HG03159 (cell line): Measurements from ENCODE around the gene XYLB.
A peak's percentile ranks its signal among the peaks of the same experiment; 100 is the strongest.
"Not testable (repeated sequence)": the region's sequence is repeated elsewhere in the genome, so short reads cannot be mapped to it uniquely, and the experiment has no call there.

ENCODE experiments used
- ATAC-seq: cut with Tn5 transposase; IDR thresholded peaks from one replicate; pipeline ENCODE4 v1.9.1; 2021; ENCODE audit warnings: mild to moderate bottlenecking, moderate library complexity; ENCODE audit not compliant: unreplicated experiment

The XYLB gene

DNA sequence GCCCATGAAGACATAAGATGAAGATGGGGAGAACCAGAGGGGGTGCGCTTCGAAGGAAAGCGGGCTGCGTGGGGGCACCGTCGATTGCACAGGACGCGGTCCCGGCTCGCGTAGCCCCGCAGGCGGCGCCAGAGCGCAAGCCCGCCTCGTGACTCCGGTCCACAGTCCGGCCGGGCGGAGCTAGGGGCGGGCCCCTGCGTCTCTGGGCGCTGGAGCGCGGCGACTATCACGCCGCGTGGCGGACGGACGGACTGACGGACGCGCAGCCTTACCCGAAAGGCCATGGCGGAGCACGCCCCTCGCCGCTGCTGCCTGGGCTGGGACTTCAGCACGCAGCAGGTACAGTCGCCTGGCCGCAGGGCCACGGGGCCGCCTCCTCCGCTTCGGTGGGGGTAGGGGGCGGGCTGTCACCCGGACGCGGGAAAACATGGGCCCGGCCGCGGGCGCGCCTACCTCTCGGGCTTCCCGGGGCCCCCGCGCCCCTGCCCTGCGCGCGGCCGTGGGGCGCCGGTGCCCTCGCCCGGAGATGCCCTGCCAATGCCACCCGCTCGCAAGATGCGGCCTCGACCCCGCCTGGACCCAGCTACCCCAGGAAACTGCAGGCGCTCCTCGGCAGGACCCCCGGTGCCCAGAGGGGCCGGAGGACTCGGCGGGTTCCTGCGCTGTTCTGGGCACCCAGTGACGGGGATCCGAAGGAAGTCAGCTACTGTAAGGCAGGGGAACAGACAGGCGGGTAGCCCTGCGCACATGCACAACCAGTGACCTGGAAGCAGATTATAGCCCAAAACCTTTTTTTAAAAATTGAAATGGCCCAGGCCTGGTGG, at the start of gene XYLB:
Gene XYLB (plus strand): TSS at position 199 of the 824 bp plus-strand sequence. CDS start 84 bp downstream, at position 283.
- ATAC-seq = peak; percentile 98

DNA sequence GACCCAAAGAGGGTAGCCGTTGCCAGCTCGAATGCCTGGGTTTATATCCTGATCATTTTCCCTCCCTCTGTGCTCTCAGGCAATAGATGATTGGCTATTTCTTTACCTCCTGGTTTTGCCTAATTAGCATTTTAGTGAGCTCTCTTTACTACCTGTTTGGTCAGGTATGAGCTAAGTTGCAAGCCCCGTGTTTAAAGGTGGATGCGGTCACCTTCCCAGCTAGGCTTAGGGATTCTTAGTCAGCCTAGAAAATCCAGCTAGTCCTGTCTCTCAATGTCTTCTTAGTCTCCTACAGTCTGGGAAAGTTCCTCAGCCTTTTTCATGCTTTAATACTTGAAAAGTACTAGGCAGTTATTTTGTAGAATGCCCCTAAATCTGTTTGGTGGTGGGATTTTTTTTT, 49.5 kb upstream of the XYLB start:
- ATAC-seq = not testable (repeated sequence)

GRCh38 chr3:38297537-38297936, 49.0 kb upstream of the XYLB start:
- ATAC-seq = no peak

DNA sequence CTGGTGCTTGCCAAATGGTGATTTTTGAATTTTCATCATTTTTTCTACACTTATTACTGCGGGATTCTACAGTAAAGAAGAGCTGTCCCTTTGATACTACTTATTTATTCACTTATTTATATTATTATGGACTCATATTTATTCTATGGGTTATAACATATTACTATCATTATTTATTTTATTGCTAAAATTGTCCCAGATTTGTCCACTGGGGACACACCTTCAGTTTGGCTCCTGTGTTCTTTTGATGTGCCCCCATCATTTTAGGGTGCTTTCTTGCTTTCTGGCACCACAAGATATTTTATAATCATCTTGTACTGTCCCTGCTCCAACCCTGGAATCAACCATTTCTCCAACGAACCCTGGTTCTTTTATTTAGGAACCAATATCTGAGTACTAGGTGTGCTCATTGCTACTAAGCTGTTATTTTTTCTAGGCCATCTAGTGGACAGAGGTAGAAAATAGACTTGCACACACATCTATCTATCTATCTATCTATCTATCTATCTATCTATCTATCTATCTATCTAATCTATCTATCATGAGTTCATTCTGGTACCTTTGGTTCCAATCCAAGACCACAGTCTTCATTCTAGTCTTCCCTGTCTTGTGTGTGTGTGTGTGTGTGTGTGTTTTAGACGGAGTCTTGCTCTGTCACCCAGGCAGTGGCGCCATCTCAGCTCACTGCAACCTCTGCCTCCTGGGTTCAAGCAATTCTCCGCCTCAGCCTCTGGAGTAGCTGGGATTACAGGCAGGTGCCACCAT, 48.5 kb upstream of the XYLB start:
- no peak for ATAC-seq

- no peak for ATAC-seq
Observed at GRCh38 chr3:38306941-38307340, 39.6 kb upstream of the XYLB start.

GRCh38 chr3:38307599-38307998, 39.0 kb upstream of the XYLB start:
- no peak for ATAC-seq

- ATAC-seq = no peak
Observed at GRCh38 chr3:38308456-38308855, 38.1 kb upstream of the XYLB start.

DNA sequence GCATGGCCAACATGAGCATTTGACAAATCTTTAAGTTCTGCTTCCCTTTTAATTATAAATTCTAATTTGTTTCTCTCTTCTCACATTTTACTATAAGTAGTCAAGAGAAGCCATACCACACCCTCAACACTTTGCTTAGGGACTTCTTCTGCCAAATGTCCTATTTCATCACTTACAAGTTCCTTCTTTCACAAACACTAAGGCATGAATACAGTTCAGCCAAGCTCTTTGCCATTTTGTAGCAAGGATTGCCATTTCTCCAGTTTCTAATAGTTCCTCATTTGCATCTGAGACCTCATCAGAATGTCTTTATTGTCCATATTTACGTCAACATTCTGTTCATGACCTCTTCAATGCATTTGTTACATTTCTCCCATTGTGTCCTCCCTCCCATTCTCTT, 35.1 kb upstream of the XYLB start:
- no peak for ATAC-seq

DNA sequence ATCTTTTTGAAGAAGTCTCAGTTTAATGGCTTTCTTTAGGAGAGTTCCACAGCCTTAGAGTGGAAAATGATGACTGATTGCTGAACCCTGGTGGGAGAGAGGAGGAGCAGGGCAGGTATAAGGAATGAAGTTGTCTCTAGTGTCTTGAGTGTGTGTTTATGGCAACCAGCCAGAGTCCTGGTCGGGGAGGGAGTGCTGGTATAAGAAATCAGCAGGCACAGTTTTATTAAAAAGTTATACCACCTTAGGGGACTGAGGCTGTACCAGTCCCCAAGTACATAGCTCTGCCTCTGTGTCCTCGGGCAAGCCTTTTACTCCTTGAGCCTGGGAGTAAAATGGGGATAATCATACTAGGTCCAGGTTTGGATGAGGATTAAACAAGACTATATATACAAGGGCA, 34.6 kb upstream of the XYLB start:
- no peak for ATAC-seq

DNA sequence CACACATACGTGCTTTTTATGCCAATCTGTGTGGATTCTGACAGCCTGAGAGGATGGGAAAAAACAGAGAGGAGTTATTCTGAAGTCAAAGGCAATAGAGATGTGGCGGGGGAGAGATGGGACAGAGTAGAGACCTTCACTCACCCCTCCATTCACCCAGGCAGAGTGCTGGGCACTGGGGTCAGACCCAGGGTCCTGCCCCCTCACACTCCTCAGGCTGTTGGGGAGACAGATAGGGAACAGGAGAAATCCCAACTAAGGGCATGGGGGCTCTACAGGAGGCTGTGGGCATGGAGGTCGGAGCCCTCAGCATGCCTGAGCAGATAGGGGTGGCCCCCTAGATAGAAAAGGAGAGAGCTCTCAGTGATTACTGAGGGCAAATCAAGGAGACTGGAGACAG, 34.2 kb upstream of the XYLB start:
- ATAC-seq = no peak

DNA sequence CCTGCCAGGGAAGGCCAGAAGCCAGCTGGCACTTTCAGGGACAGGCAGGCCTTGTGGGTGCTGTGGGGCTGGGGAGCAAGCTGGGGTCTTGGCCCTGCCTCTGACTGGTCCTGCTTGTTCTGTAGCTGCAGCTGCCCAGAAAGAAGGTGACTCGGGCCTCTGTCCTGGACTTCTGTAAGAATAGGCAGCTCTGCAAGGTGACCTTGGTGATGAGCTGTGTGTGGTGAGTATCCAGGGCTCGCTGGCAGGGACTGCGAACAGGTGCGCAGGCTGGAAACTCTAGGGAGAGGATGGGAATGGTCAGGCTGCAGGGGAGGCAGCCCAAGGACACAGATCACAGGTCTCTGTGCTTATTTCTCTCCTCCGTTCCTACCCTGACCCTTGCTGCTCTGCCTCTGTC, 33.3 kb upstream of the XYLB start:
- ATAC-seq = no peak

- no peak for ATAC-seq
Observed at GRCh38 chr3:38313695-38314094, 32.9 kb upstream of the XYLB start.

GRCh38 chr3:38314112-38314763, 32.3 kb upstream of the XYLB start:
- no peak for ATAC-seq

GRCh38 chr3:38314764-38315487, 31.7 kb upstream of the XYLB start:
- ATAC-seq = no peak

DNA sequence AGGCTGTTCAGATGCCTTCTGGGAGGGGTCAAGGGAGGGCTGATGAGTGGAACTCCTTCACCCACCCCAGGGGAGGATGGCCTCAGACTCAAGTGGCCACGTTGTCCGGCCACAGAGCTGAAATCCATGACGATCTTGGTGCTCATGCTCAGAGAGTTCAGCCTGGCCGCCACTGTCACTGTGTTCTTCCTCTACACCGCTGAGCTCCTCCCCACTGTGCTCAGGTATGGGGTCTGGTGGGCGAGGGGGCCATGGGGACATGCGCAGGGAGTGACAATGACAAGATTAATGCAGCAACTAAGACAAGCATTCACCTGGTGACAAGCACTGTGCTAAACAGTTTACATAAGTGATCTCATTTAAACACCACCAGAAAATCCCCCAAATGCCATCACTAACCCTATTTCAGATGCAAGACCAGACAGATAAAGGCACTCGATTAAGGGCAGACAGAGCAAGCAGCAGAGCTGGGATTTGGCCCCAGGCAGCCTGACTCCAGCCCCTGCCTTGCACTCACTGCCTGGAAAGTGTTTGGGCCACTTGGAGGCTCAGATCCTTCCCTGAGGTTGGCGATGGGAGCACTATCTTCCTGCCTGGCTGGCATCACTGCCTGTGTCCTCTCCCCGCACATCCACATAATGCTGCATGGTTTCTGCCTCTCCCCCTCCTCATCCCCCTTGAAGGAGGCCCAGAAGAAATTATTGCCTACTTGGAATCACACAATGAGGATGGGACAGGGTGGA, 30.9 kb upstream of the XYLB start:
- no peak for ATAC-seq

DNA sequence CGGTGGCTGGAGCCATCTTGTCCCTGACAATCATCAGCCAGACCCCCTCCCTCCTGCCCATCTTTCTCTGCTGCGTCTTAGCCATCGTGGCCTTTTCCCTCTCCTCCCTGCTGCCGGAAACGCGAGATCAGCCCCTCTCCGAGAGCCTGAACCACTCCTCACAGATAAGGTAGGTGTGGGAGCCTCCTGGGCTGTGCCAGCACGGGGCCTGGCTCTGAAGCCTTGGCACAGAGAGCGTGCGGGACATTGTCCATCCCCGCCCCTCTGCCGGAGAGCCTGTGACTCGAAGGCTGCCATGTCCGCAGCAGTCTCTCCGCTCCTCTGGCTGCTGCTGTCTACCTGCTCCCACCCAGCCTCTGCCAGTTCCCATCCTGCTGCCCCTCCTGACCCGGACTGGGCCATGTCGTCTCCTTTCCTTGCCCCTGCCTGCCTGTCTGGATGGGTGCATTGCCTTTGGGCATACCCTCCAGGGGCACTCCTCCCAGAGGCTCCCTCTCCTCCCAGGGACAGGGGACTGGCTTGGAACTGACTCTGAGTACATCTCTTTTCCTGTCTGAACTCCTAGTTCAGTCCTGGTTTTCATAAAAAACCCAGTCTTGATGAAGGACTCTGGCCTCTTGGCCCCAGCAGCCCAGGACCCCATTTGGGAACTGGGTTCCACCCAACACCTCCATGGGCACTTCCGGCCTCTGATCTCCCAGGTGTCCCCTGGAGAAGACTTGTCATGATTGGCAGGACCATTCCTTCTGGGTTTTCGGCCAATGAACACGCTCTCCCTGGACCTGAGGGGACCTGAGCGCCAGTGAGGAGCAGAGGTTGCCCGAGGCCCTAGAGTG, 30.0 kb upstream of the XYLB start:
- no peak for ATAC-seq

DNA sequence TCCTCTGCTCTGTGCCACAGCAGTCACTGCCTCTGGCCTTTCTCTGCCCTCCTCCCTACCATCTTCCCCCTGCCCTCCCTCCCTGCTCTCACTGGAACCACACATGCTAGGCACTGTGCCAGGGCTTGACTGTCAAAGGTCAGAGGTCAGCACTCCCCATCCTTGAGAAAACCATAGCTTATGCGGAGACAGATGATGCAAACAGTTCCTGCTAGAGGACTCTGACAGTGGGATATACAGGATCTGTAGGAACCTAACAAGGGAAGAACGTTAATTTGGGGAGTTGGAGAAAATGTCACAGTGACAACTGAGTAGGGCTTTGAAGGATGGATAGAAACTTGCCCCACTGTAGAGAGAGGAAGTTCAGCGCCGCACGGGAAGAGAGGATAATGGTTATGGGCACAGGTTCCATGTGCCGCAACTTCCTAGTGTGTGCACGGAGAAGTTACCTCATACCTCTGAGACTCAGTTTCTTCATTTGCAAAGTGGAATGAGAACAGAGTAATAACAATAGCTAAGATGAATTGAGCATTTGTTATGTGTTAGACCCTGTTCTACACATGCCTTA, 29.3 kb upstream of the XYLB start:
- no peak for ATAC-seq

GRCh38 chr3:38318766-38319671, 27.6 kb upstream of the XYLB start:
- ATAC-seq = no peak
